Colonic mucosa (tissue), 4 donors: ENCODE measurements around the gene RAPGEF1. TPM values are rescaled to one million over a fixed set of nuclear protein-coding genes. Genes with fewer than 3 reads are reported as not detected.

Source experiments
- DNase-seq: peaks from one replicate; pipeline ENCODE4 v3.0.0-alpha.2; 2020
- H3K27ac ChIP-seq: fragments of 200-600 bp; one replicate; pipeline ENCODE4 v1.8.0; 2021
- H3K27me3 ChIP-seq: fragments of 200-600 bp; one replicate; pipeline ENCODE4 v1.8.0; 2021
- H3K36me3 ChIP-seq: fragments of 200-600 bp; one replicate; pipeline ENCODE4 v1.8.0; 2021
- H3K4me1 ChIP-seq: fragments of 200-600 bp; one replicate; pipeline ENCODE4 v1.8.0; 2021; ENCODE audit warnings: mild to moderate bottlenecking
- H3K4me3 ChIP-seq: fragments of 200-600 bp; one replicate; pipeline ENCODE4 v1.8.0; 2021
- H3K9ac ChIP-seq, 2 donors: one replicate each; pipeline ENCODE4 v1.7.0; 2013; ENCODE audit warnings: control low read depth in 2 of 2, low read depth in 2 of 2, low read length in 2 of 2
- H3K9me3 ChIP-seq: fragments of 200-600 bp; one replicate; pipeline ENCODE4 v1.8.0; 2021
- CTCF ChIP-seq: fragments of 200-600 bp; IDR thresholded peaks from one replicate; pipeline ENCODE4 v1.8.0; 2022; ENCODE audit warnings: antibody characterized with exemption, mild to moderate bottlenecking
- intact Hi-C: fragments of 100-400 bp; cut with DNase I; formaldehyde crosslinking; loops from one replicate; pipeline ENCODE4 v1.14.1; 2022
- total RNA-seq, 2 donors: library from RNA; stranded (reverse); fragmentation: NEBNext Ultra II Directional in 1 of 2; extraction: Animal tissue kit (Norgen Biotek cat#: 25700) in 1 of 2; gene quantifications; one replicate each; pipeline ENCODE4 v1.2.1, GENCODE V29; 2021
- donor health status: healthy.
- donor health status: DM: no; HTN: no; CAD: no.
- donor health status: DM: no; HTN: no; CAD: no.

RAPGEF1 gene
- total RNA-seq, 2 donors from 2014 or later, result 47.2 to 58.6 TPM

- no peak for TF ChIP-seq CTCF
- H3K4me3 ChIP-seq, result no peak overlapping the region
- H3K27ac ChIP-seq, result peak overlapping the region; percentile 70
- H3K9ac ChIP-seq, result peak overlapping the region in 1 of 2 donors; percentile 31
- H3K27me3 ChIP-seq, result no peaks in the 10 kb centered on the region
- no peaks in the 10 kb centered on the region for H3K36me3 ChIP-seq
- no peak for DNase-seq
- intact Hi-C loops, result no loop called here
- peaks cover 7% of the 10 kb centered on the region for H3K4me1 ChIP-seq
- no peaks in the 10 kb centered on the region for H3K9me3 ChIP-seq
Observed at GRCh38 chr9:131678499-131679111, 61.3 kb downstream of the RAPGEF1 start.

GRCh38 chr9:131677444-131678180 is 62.3 kb downstream of the RAPGEF1 start:
- Histone ChIP-seq H3K27me3 (no peaks in the 10 kb centered on the region), H3K36me3 (no peaks in the 10 kb centered on the region), H3K4me3 (no peak overlapping the region), H3K9me3 (no peaks in the 10 kb centered on the region), H3K4me1 (peaks cover 7% of the 10 kb centered on the region), H3K9ac (peak overlapping the region in 1 of 2 donors; percentile 38), H3K27ac (peak overlapping the region; percentile 70)
- no peak for DNase-seq
- intact Hi-C loops, result no loop called here
- TF ChIP-seq CTCF, result no peak

- no peak overlapping the region for H3K4me3 ChIP-seq
- H3K27ac ChIP-seq, result peak overlapping the region; percentile 70
- intact Hi-C loops, result no loop called here
- H3K4me1 ChIP-seq, result peaks cover 7% of the 10 kb centered on the region
- H3K9ac ChIP-seq, result peak overlapping the region; percentile 3 to 37
- DNase-seq, result no peak
- H3K36me3 ChIP-seq, result no peaks in the 10 kb centered on the region
- H3K27me3 ChIP-seq, result no peaks in the 10 kb centered on the region
- no peaks in the 10 kb centered on the region for H3K9me3 ChIP-seq
- no peak for TF ChIP-seq CTCF
Observed at GRCh38 chr9:131677049-131677443, 62.8 kb downstream of the RAPGEF1 start.

GRCh38 chr9:131676431-131676972 is 63.4 kb downstream of the RAPGEF1 start:
- no peaks in the 10 kb centered on the region for H3K9me3 ChIP-seq
- DNase-seq, result no peak
- TF ChIP-seq CTCF, result no peak
- peak overlapping the region; percentile 70 for H3K27ac ChIP-seq
- intact Hi-C loops, result no loop called here
- no peak overlapping the region for H3K4me3 ChIP-seq
- H3K36me3 ChIP-seq, result no peaks in the 10 kb centered on the region
- no peaks in the 10 kb centered on the region for H3K27me3 ChIP-seq
- peak overlapping the region; percentile 22 to 55 for H3K9ac ChIP-seq
- peaks cover 7% of the 10 kb centered on the region for H3K4me1 ChIP-seq

- Histone ChIP-seq H3K9me3 (no peaks in the 10 kb centered on the region), H3K36me3 (no peaks in the 10 kb centered on the region), H3K4me1 (peaks cover 7% of the 10 kb centered on the region), H3K4me3 (no peak overlapping the region), H3K27ac (peak overlapping the region; percentile 70), H3K27me3 (no peaks in the 10 kb centered on the region), H3K9ac (peak overlapping the region; percentile 22 to 55)
- intact Hi-C loops, result no loop called here
- no peak for DNase-seq
- TF ChIP-seq CTCF, result no peak
Observed at GRCh38 chr9:131675437-131676022, 64.3 kb downstream of the RAPGEF1 start.
